Adipocyte (in vitro differentiated cells): ENCODE data around the gene OR8I2.
"Not testable (repeated sequence)": the region's sequence is repeated elsewhere in the genome, so short reads cannot be mapped to it uniquely, and the experiment has no call there.

Experiments
- DNase-seq: peaks from one replicate; pipeline ENCODE4 v3.0.0-alpha.2; 2015; ENCODE audit warnings: low read depth
- H3K27me3 ChIP-seq: replicated peaks from 2 replicates; pipeline ENCODE4 v1.7.0; 2013; ENCODE audit warnings: mild to moderate bottlenecking, low read length, moderate library complexity; ENCODE audit not compliant: control insufficient read depth, insufficient read depth
- H3K36me3 ChIP-seq: 2 replicates; pipeline ENCODE4 v1.7.0; 2013; ENCODE audit warnings: low read length, mild to moderate bottlenecking, moderate library complexity; ENCODE audit not compliant: control insufficient read depth, insufficient read depth, severe bottlenecking
- H3K4me1 ChIP-seq: 2 replicates; pipeline ENCODE4 v1.7.0; 2013; ENCODE audit warnings: mild to moderate bottlenecking, low read length, moderate library complexity; ENCODE audit not compliant: control insufficient read depth, insufficient read depth
- H3K4me3 ChIP-seq: 2 replicates; pipeline ENCODE4 v1.7.0; 2013; ENCODE audit warnings: mild to moderate bottlenecking, low read length, moderate library complexity
- H3K9ac ChIP-seq: 2 replicates; pipeline ENCODE4 v1.7.0; 2013; ENCODE audit warnings: mild to moderate bottlenecking, low read length, moderate library complexity
- H3K9me3 ChIP-seq: 2 replicates; pipeline ENCODE4 v1.7.0; 2013; ENCODE audit warnings: mild to moderate bottlenecking, low read length, moderate library complexity; ENCODE audit not compliant: control insufficient read depth

OR8I2 gene

DNA sequence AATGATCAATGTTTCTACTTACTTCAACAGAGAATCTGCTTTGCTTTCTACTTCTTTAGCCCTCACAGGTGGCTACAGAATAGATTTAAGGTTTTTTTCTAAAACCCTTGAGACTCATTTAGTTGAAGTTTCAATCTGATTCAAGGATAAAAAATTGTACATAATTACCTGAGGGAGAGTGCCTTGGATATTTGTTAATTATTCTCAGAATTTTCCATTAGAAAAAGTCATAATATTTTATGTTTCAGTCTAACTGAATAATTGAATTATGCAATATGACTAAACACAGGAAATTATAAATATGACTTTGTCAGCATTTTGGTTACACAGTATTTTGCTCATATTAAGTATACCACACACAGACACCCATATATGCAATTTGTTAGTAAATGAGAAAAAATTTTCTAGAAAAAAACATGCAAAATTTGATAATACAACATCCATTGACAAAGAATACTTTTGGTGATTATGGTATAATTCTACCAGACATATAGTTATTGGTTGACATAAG lies 47.1 kb downstream of the OR8I2 start, which contains the start of gene OR8J3:
Gene OR8J3, minus strand, starts transcription at position 51 of the 511 bp plus-strand sequence. CDS start 2,483 bp downstream, outside the sequence.
- Histone ChIP-seq H3K27me3 (no peaks in the 10 kb centered on the region), H3K4me3 (no peak within 1 kb of the TSS), H3K9me3 (no peaks in the 10 kb centered on the region), H3K9ac (no peak within 1 kb of the TSS), H3K36me3 (no peaks in the 10 kb centered on the region), H3K4me1 (no peaks in the 10 kb centered on the region)
- DNase-seq, result no peak

DNA sequence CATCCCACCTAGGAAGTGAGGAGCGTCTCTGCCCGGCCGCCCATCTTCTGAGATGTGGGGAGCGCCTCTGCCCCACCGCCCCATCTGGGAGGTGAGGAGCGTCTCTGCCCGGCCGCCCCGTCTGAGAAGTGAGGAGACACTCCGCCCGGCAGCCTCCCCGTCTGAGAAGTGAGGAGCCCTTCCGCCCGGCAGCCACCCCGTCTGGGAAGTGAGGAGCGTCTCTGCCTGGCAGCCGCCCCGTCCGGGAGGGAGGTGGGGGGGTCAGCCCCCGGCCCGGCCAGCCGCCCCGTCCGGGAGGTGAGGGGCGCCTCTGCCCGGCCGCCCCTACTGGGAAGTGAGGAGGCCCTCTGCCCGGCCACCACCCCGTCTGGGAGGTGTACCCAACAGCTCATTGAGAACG lies 50.6 kb downstream of the OR8I2 start:
- not testable (repeated sequence) for H3K27me3 ChIP-seq, H3K9ac ChIP-seq

More for the DNA sequence above, 50.6 kb downstream of the OR8I2 start:
- not testable (repeated sequence) for DNase-seq, H3K36me3 ChIP-seq, H3K9me3 ChIP-seq, H3K4me3 ChIP-seq, H3K4me1 ChIP-seq
